Keratinocyte (primary cell): ENCODE results near the gene PLEKHO1. TPM values are rescaled to one million over a fixed set of nuclear protein-coding genes. Genes with fewer than 3 reads are reported as not detected.

Source experiments
- DNase-seq: peaks from one replicate; pipeline ENCODE4 v3.0.0-alpha.2; 2011; ENCODE audit warnings: low read depth, missing footprints, low spot score
- FAIRE-seq: peaks from 2 replicates; lab custom pipeline; 2011; peaks lifted over from hg19 to GRCh38; lab: Jason Lieb, UNC
- H2AFZ ChIP-seq: 2 replicates; pipeline ENCODE4 v1.6.0; 2012; ENCODE audit warnings: low read length, control low read depth, inconsistent platforms; ENCODE audit not compliant: control insufficient read depth
- H3K27ac ChIP-seq: 2 replicates; pipeline ENCODE4 v1.5.1; 2011; ENCODE audit warnings: low read length; ENCODE audit not compliant: control insufficient read depth, insufficient read depth
- H3K27me3 ChIP-seq: 3 replicates; pipeline ENCODE4 v1.6.0; 2011; ENCODE audit warnings: low read length; ENCODE audit not compliant: control insufficient read depth, insufficient read depth; ENCODE audit errors: extremely low read depth
- H3K36me3 ChIP-seq, 2 experiments: 2 replicates in 1 of 2; 3 replicates in 1 of 2; pipeline ENCODE4 v1.5.1; 2011; ENCODE audit warnings: low read length in 2 of 2, mild to moderate bottlenecking in 1 of 2; ENCODE audit not compliant: control insufficient read depth in 2 of 2, insufficient read depth in 2 of 2; ENCODE audit errors: extremely low read depth in 1 of 2
- H3K4me1 ChIP-seq: 3 replicates; pipeline ENCODE4 v1.5.1; 2011; ENCODE audit warnings: low read length; ENCODE audit not compliant: control insufficient read depth, insufficient read depth; ENCODE audit errors: extremely low read depth
- H3K4me2 ChIP-seq: 3 replicates; pipeline ENCODE4 v1.6.0; 2011; ENCODE audit warnings: low read depth, low read length; ENCODE audit not compliant: control insufficient read depth, insufficient read depth; ENCODE audit errors: extremely low read depth
- H3K4me3 ChIP-seq, 3 experiments: fragments of 200-600 bp in 1 of 3; sonication (generic) in 1 of 3; 2 replicates in 2 of 3; 3 replicates in 1 of 3; pipeline ENCODE4 v1.5.1; 2011 to 2016; ENCODE audit warnings: low read length in 3 of 3, mild to moderate bottlenecking in 3 of 3, control low read depth in 2 of 3, inconsistent platforms in 1 of 3, low read depth in 1 of 3, mixed read lengths in 1 of 3, mixed run types in 1 of 3, moderate library complexity in 1 of 3; ENCODE audit not compliant: control insufficient read depth in 2 of 3, insufficient read depth in 2 of 3; ENCODE audit errors: extremely low read depth in 1 of 3
- H3K79me2 ChIP-seq: 2 replicates; pipeline ENCODE4 v1.6.0; 2012; ENCODE audit warnings: low read length; ENCODE audit not compliant: control insufficient read depth, insufficient read depth
- H3K9ac ChIP-seq: 3 replicates; pipeline ENCODE4 v1.6.0; 2011; ENCODE audit warnings: low read length; ENCODE audit not compliant: control insufficient read depth, insufficient read depth; ENCODE audit errors: extremely low read depth
- H3K9me1 ChIP-seq: 3 replicates; pipeline ENCODE4 v1.6.0; 2011; ENCODE audit warnings: low read length; ENCODE audit not compliant: control insufficient read depth, insufficient read depth; ENCODE audit errors: extremely low read depth
- H3K9me3 ChIP-seq: 2 replicates; pipeline ENCODE4 v1.5.1; 2012; ENCODE audit warnings: low read depth, low read length; ENCODE audit not compliant: control insufficient read depth
- H4K20me1 ChIP-seq: 3 replicates; pipeline ENCODE4 v1.6.0; 2011; ENCODE audit warnings: low read length; ENCODE audit not compliant: control insufficient read depth, insufficient read depth; ENCODE audit errors: extremely low read depth
- CTCF ChIP-seq, 3 experiments: IDR thresholded peaks in 1 of 3; conservative IDR thresholded peaks in 1 of 3; optimal IDR thresholded peaks in 1 of 3; 2 replicates in 2 of 3; 3 replicates in 1 of 3; pipeline versions ENCODE3 to v1.5.1; 2011; ENCODE audit warnings: low read length in 3 of 3, mild to moderate bottlenecking in 3 of 3, moderate library complexity in 2 of 3, control low read depth in 1 of 3, inconsistent platforms in 1 of 3; ENCODE audit not compliant: insufficient read depth in 2 of 3; ENCODE audit errors: extremely low read depth in 1 of 3
- EZH2 ChIP-seq: IDR thresholded peaks from one replicate; pipeline ENCODE4 v1.6.1; 2012; ENCODE audit warnings: inconsistent platforms, mild to moderate bottlenecking, low read length, moderate library complexity
- dilution Hi-C: fragments of 300-500 bp; cut with MboI; formaldehyde crosslinking; loops from one replicate; pipeline ENCODE4 v1.7.0; 2020; ENCODE audit warnings: low sequenced_read_pairs; ENCODE audit not compliant: extremely low pct_ligation_motif_present
- polyA plus RNA-seq, 5 experiments: library from polyadenylated mRNA; depleted of rRNA in 3 of 5; stranded (reverse) in 3 of 5; stranded (forward) in 1 of 5; unstranded in 1 of 5; fragments of >200 nt; gene quantifications; 1 replicate in 1 of 5; 2 replicates in 3 of 5; 3 replicates in 1 of 5; pipeline versions ENCODE4 v1.2.1 to v1.2.3, GENCODE V29; 2011 to 2012; ENCODE audit warnings: missing spikeins in 2 of 5, low read depth in 1 of 5, low replicate concordance in 1 of 5

Gene PLEKHO1
- polyA plus RNA-seq, 1 donor (not counting 4 experiments of a cell fraction or from before 2014, with no cell fraction given), result 2.7 TPM

DNA sequence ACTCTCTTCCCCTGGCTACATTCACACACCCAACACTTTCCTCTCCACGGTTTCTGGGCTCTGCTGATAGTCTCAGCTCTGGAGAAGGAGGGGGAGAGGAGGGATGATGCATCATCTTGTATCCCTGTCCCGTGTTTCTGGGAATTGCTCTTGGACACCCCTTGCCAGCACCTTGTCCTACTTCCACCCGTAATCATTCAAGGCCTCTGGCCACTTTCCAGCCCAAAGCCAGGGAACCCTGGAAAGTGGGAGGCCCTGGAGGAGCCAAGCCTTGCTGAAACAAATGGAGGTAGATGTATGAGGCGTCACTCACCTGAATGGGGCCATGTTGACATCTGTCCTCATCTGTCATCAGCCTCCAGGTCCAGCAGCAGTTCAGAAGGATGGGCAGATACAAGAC is 4.4 kb downstream of the PLEKHO1 start:
- H3K4me2 ChIP-seq, result no peak overlapping the region
- H3K4me3 ChIP-seq, result no peak overlapping the region
- DNase-seq (no peak), FAIRE-seq (no peak)
- no peak overlapping the region for H3K27ac ChIP-seq
- H4K20me1 ChIP-seq, result no peaks in the 10 kb centered on the region
- no peak overlapping the region for H3K9ac ChIP-seq
- TF ChIP-seq EZH2, result no peak
- TF ChIP-seq CTCF (optimal IDR thresholded peaks at IDR 0.05 in 1 of 3, IDR thresholded peaks at IDR 0.05 in 1 of 3, conservative IDR thresholded peaks at IDR 0.05 in 1 of 3; ENCODE audit: extremely low read depth in 1 of 3, insufficient read depth in 2 of 3, low read length in 3 of 3), result no peak
- peaks cover 0 to 5% of the 10 kb centered on the region in 2 experiments for H3K36me3 ChIP-seq
- H3K9me1 ChIP-seq, result no peaks in the 10 kb centered on the region
- H3K27me3 ChIP-seq, result no peaks in the 10 kb centered on the region
- no peaks in the 10 kb centered on the region for H3K79me2 ChIP-seq
- dilution Hi-C loops, result no loop called here
- H2AFZ ChIP-seq, result no peak overlapping the region
- H3K9me3 ChIP-seq, result no peaks in the 10 kb centered on the region
- peaks cover 5% of the 10 kb centered on the region for H3K4me1 ChIP-seq

DNA sequence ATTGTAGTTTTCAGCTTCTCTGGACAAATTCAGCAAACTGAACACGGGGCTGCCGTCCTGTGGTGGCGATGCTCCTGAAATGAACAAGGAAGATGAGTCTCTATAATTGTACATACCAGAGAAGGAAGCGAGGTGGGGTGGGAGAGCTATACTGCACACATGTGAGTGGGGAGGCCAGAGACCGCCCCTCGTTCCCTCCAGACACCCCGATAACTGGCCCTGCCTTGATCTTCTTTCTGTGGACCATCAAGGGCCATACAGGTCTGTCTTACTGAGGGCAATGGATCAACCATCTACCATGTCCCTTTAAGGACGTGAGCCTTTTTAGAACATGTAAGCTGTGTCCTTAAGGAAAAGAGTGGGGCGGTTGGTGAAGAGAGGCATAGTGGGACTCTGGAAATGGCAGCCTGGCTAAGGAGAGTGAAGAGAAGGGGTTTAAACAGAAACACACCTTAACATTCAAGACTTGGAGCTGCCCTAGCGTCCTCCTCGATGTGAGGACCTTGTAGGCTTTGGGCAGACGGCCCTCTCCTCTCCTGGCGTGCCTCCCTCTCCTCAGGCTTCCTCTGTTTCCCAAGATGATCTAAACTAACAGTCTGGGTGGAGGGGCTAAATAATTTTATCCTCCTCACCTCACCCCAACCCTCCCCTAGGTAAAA is 5.8 kb downstream of the PLEKHO1 start:
- no peak overlapping the region for H3K4me2 ChIP-seq
- H3K9me1 ChIP-seq, result no peaks in the 10 kb centered on the region
- no peak for FAIRE-seq
- no peak overlapping the region for H3K4me3 ChIP-seq
- peaks cover 4% of the 10 kb centered on the region for H3K4me1 ChIP-seq
- no peak overlapping the region for H3K27ac ChIP-seq
- no peak overlapping the region for H3K9ac ChIP-seq
- TF ChIP-seq EZH2 (no peak), CTCF (optimal IDR thresholded peaks at IDR 0.05 in 1 of 3, IDR thresholded peaks at IDR 0.05 in 1 of 3, conservative IDR thresholded peaks at IDR 0.05 in 1 of 3; ENCODE audit: extremely low read depth in 1 of 3, insufficient read depth in 2 of 3, low read length in 3 of 3) (no peak)
- no peaks in the 10 kb centered on the region for H3K9me3 ChIP-seq
- DNase-seq, result no peak
- H3K27me3 ChIP-seq, result no peaks in the 10 kb centered on the region
- H2AFZ ChIP-seq, result no peak overlapping the region
- dilution Hi-C loops, result no loop called here
- H3K79me2 ChIP-seq, result no peaks in the 10 kb centered on the region
- no peaks in the 10 kb centered on the region for H4K20me1 ChIP-seq
- peaks cover 2 to 5% of the 10 kb centered on the region in 2 experiments for H3K36me3 ChIP-seq
